CD4-positive, alpha-beta T cell (primary cell): Measurements from ENCODE around the gene APEH. TPM values are rescaled to one million over a fixed set of nuclear protein-coding genes. Genes with fewer than 3 reads are reported as not detected.

ENCODE experiments used
- ATAC-seq: fragments of 200-7000 bp; cut with Tn5 transposase; one replicate; pipeline ENCODE4 v1.10.0; 2022; ENCODE audit warnings: mild to moderate bottlenecking; ENCODE audit not compliant: poor library complexity
- CTCF ChIA-PET: fragments of 350-600 bp; sonication (Branson Sonifier 250); formaldehyde crosslinking; loops from one replicate; lab custom pipeline; 2021; ENCODE audit warnings: antibody characterized with exemption, inconsistent platforms; lab: Charles Lee
- POLR2A ChIA-PET: fragments of 350-600 bp; sonication (Branson Sonifier 250); formaldehyde crosslinking; loops from one replicate; lab custom pipeline; 2021; ENCODE audit warnings: antibody characterized with exemption, inconsistent platforms; lab: Charles Lee
- DNase-seq, 14 experiments: peaks; one replicate each; pipeline ENCODE4 v3.0.0-alpha.2; 2013 to 2020; ENCODE audit warnings: mixed read lengths in 2 of 14
- H3K27ac ChIP-seq, 2 donors: one replicate each; pipeline versions ENCODE4 v1.5.1 to v1.7.0; 2013; ENCODE audit warnings: low read length in 2 of 2, low read depth in 1 of 2, mild to moderate bottlenecking in 1 of 2
- H3K27me3 ChIP-seq, 2 experiments: 1 replicate in 1 of 2; 2 replicates in 1 of 2; pipeline versions ENCODE4 v1.6.1 to v1.7.0; 2013; ENCODE audit warnings: low read length in 2 of 2, control low read depth in 1 of 2, mild to moderate bottlenecking in 1 of 2, moderate library complexity in 1 of 2; ENCODE audit not compliant: insufficient read depth in 2 of 2, control insufficient read depth in 1 of 2
- H3K36me3 ChIP-seq: one replicate; pipeline ENCODE4 v1.6.1; 2013; ENCODE audit warnings: low read length, control low read depth; ENCODE audit not compliant: insufficient read depth
- H3K4me1 ChIP-seq: one replicate; pipeline ENCODE4 v1.6.1; 2013; ENCODE audit warnings: low read length, control low read depth; ENCODE audit not compliant: insufficient read depth
- H3K4me3 ChIP-seq: one replicate; pipeline ENCODE4 v1.5.1; 2013; ENCODE audit warnings: mild to moderate bottlenecking, low read length, moderate library complexity
- H3K9me3 ChIP-seq, 2 experiments: 1 replicate in 1 of 2; 2 replicates in 1 of 2; pipeline versions ENCODE4 v1.6.1 to v1.7.0; 2013; ENCODE audit warnings: low read length in 2 of 2, mild to moderate bottlenecking in 2 of 2, control low read depth in 1 of 2, moderate library complexity in 1 of 2; ENCODE audit not compliant: control insufficient read depth in 1 of 2, insufficient read depth in 1 of 2
- H3K27ac Mint-ChIP-seq: one replicate; pipeline ENCODE4 v1.8.0; 2020; ENCODE audit warnings: mixed read lengths
- H3K27me3 Mint-ChIP-seq: one replicate; pipeline ENCODE4 v1.8.0; 2021; ENCODE audit warnings: mixed read lengths
- H3K36me3 Mint-ChIP-seq: one replicate; pipeline ENCODE4 v1.8.0; 2021; ENCODE audit warnings: low read depth, mixed read lengths
- H3K4me1 Mint-ChIP-seq: one replicate; pipeline ENCODE4 v1.8.0; 2021; ENCODE audit warnings: low read depth, mixed read lengths
- H3K4me3 Mint-ChIP-seq: one replicate; pipeline ENCODE4 v1.8.0; 2020; ENCODE audit warnings: mild to moderate bottlenecking, mixed read lengths
- H3K9me3 Mint-ChIP-seq: one replicate; pipeline ENCODE4 v1.8.0; 2020; ENCODE audit warnings: mixed read lengths
- CTCF ChIP-seq: fragments of 200-600 bp; IDR thresholded peaks from one replicate; pipeline ENCODE4 v1.8.0; 2022; ENCODE audit warnings: antibody characterized with exemption, mild to moderate bottlenecking
- intact Hi-C, 2 experiments: fragments of 100-400 bp; cut with DNase I in 1 of 2; cut with micrococcal nuclease in 1 of 2; formaldehyde crosslinking; loops; one replicate each; pipeline versions ENCODE4 v1.15.1 to v1.9.0; 2023 to 2025; cut with DNase I, micrococcal nuclease
- total RNA-seq, 174 experiments: library from RNA in 2 of 174; stranded (reverse) in 2 of 174; gene quantifications; one replicate each; pipeline ENCODE4 v1.2.3 and lab custom pipeline; 2021 to 2026

APEH gene
- total RNA-seq, 2 experiments from 2014 or later, result 44.3 to 45.5 TPM

GRCh38 chr3:49647741-49648140, 26.4 kb upstream of the APEH start:
- no peaks in the 10 kb centered on the region for H3K9me3 Mint-ChIP-seq
- DNase-seq, result no peak
- POLR2A ChIA-PET, result no interaction called here
- no peak for ATAC-seq
- no peaks in the 10 kb centered on the region for H3K9me3 ChIP-seq
- TF ChIP-seq CTCF, result no peak
- H3K36me3 Mint-ChIP-seq, result no peaks in the 10 kb centered on the region
- H3K4me3 ChIP-seq, result no peak overlapping the region
- intact Hi-C loops, result no loop called here
- H3K4me3 Mint-ChIP-seq, result no peak overlapping the region
- H3K27me3 Mint-ChIP-seq, result no peaks in the 10 kb centered on the region
- no peaks in the 10 kb centered on the region for H3K4me1 ChIP-seq
- no peaks in the 10 kb centered on the region for H3K27me3 ChIP-seq
- H3K27ac ChIP-seq, result no peak overlapping the region
- no peaks in the 10 kb centered on the region for H3K36me3 ChIP-seq
- no peaks in the 10 kb centered on the region for H3K4me1 Mint-ChIP-seq
- CTCF ChIA-PET, result no interaction called here
- no peak overlapping the region for H3K27ac Mint-ChIP-seq

- DNase-seq (no peak), ATAC-seq (no peak)
- CTCF ChIA-PET, result no interaction called here
- Histone ChIP-seq H3K4me1 (no peaks in the 10 kb centered on the region), H3K27ac (no peak overlapping the region), H3K9me3 (no peaks in the 10 kb centered on the region), H3K4me3 (no peak overlapping the region), H3K27me3 (no peaks in the 10 kb centered on the region), H3K36me3 (no peaks in the 10 kb centered on the region)
- intact Hi-C loops, result no loop called here
- TF ChIP-seq CTCF, result no peak
- POLR2A ChIA-PET, result no interaction called here
- no peaks in the 10 kb centered on the region for H3K4me1 Mint-ChIP-seq
- H3K9me3 Mint-ChIP-seq, result no peaks in the 10 kb centered on the region
- no peaks in the 10 kb centered on the region for H3K27me3 Mint-ChIP-seq
- H3K36me3 Mint-ChIP-seq, result no peaks in the 10 kb centered on the region
- H3K27ac Mint-ChIP-seq, result no peak overlapping the region
- no peak overlapping the region for H3K4me3 Mint-ChIP-seq
Observed at GRCh38 chr3:49648354-49649019, 25.7 kb upstream of the APEH start.

- no peaks in the 10 kb centered on the region for H3K4me1 ChIP-seq
- TF ChIP-seq CTCF, result no peak
- Mint-ChIP-seq H3K27ac (no peak overlapping the region), H3K9me3 (no peaks in the 10 kb centered on the region), H3K36me3 (no peaks in the 10 kb centered on the region), H3K4me1 (no peaks in the 10 kb centered on the region), H3K4me3 (no peak overlapping the region), H3K27me3 (no peaks in the 10 kb centered on the region)
- no peaks in the 10 kb centered on the region for H3K36me3 ChIP-seq
- intact Hi-C loops, result no loop called here
- H3K4me3 ChIP-seq, result no peak overlapping the region
- H3K9me3 ChIP-seq, result no peaks in the 10 kb centered on the region
- CTCF ChIA-PET, result no interaction called here
- no peak overlapping the region for H3K27ac ChIP-seq
- no peaks in the 10 kb centered on the region for H3K27me3 ChIP-seq
- ATAC-seq (no peak), DNase-seq (no peak)
- POLR2A ChIA-PET, result no interaction called here
Observed at GRCh38 chr3:49649576-49649975, 24.6 kb upstream of the APEH start.
